ENCODE results near the gene GGCX.

GGCX gene

DNA sequence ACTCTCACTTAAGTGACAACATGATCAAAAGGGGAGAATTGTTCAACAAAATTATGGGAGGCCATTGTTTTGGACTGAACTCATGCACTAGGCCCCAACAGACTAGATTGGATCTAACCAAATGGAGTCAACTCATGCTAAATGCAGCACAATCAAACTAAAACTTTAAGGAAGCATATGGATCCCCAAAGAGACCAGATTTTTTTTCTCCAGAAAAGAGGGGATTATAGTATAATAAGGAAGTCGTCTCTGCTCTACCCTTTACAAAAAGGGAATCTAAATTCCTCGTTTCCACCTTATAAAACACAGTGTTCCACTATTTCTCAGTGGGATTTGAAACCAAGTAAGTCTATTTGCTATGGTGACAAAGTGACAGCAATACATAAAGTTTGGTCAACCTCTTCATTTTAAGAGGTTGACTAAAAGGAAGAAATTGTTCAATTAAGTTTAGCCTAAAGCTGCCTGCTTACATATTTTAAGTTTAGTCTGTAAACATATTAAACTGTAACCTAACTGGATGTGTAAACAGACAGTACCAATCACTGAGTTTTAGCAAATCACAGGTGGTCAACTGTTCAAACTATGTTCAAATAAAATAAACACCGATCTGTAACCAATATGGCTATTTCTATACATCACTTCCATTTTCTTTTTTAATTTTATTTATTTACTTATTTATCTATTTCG, 63.2 kb downstream of the GGCX start:
- CTCF ChIA-PET, result interaction anchor here (1.0 kb wide), 1 partner anchor 12 kb away, joined by 3 read pairs; no protein-coding TSS in a partner anchor
- no peaks in the 10 kb centered on the region for H3K36me3 ChIP-seq (ENCODE audit: control insufficient read depth in 4 of 4, insufficient read depth in 4 of 4, low read length in 3 of 4)
- no peak for DNase-seq
- H3K4me1 ChIP-seq (ENCODE audit: control extremely low read depth in 1 of 4, control insufficient read depth in 4 of 4, insufficient read depth in 4 of 4, low read length in 3 of 4), result peaks cover 0 to 41% (median 25%) of the 10 kb centered on the region in 4 experiments
- POLR2A ChIA-PET, result no interaction called here
- H3K27ac ChIP-seq (ENCODE audit: insufficient read depth in 1 of 2, low read depth in 1 of 2, low read length in 2 of 2, poor library complexity in 1 of 2, severe bottlenecking in 2 of 2), result no peak overlapping the region
- no peaks in the 10 kb centered on the region for H3K9me3 ChIP-seq (ENCODE audit: control extremely low read depth in 1 of 5, control insufficient read depth in 4 of 5, insufficient read depth in 2 of 5, low read depth in 1 of 5, low read length in 4 of 5)
- no CpG with 5 or more reads among the region's 4 CpGs for WGBS (ENCODE audit: insufficient coverage)
- H3K27me3 ChIP-seq (replicated peaks in 2 of 5; ENCODE audit: control insufficient read depth in 4 of 5, insufficient read depth in 5 of 5, low read length in 4 of 5), result no peaks in the 10 kb centered on the region
- H3K4me3 ChIP-seq (ENCODE audit: control insufficient read depth in 1 of 7, extremely low read depth in 1 of 7, insufficient read depth in 4 of 7, low read depth in 2 of 7, low read length in 6 of 7), result no peak overlapping the region

- H3K4me1 ChIP-seq (ENCODE audit: control extremely low read depth in 1 of 4, control insufficient read depth in 4 of 4, insufficient read depth in 4 of 4, low read length in 3 of 4), result peaks cover 0 to 25% (median 13%) of the 10 kb centered on the region in 4 experiments
- peaks cover 0 to under 1% (median 0%) of the 10 kb centered on the region in 5 experiments for H3K9me3 ChIP-seq (ENCODE audit: control extremely low read depth in 1 of 5, control insufficient read depth in 4 of 5, insufficient read depth in 2 of 5, low read depth in 1 of 5, low read length in 4 of 5)
- CTCF ChIA-PET, result interaction anchor here (1.0 to 1.9 kb wide), 4 partner anchors 11 to 112 kb away, joined by 3 to 6 read pairs (median 3); no protein-coding TSS in a partner anchor
- H3K27ac ChIP-seq (ENCODE audit: insufficient read depth in 1 of 2, low read depth in 1 of 2, low read length in 2 of 2, poor library complexity in 1 of 2, severe bottlenecking in 2 of 2), result no peak overlapping the region
- H3K27me3 ChIP-seq (replicated peaks in 2 of 5; ENCODE audit: control insufficient read depth in 4 of 5, insufficient read depth in 5 of 5, low read length in 4 of 5), result no peaks in the 10 kb centered on the region
- H3K36me3 ChIP-seq (ENCODE audit: control insufficient read depth in 4 of 4, insufficient read depth in 4 of 4, low read length in 3 of 4), result no peaks in the 10 kb centered on the region
- no peak for DNase-seq
- WGBS (ENCODE audit: insufficient coverage), result no CpG with 5 or more reads among the region's 1 CpG
- POLR2A ChIA-PET, result interaction anchor here (1.0 kb wide), 1 partner anchor 38 kb away, joined by 3 read pairs; no protein-coding TSS in a partner anchor
- no peak overlapping the region for H3K4me3 ChIP-seq (ENCODE audit: control insufficient read depth in 1 of 7, extremely low read depth in 1 of 7, insufficient read depth in 4 of 7, low read depth in 2 of 7, low read length in 6 of 7)
Observed at GRCh38 chr2:85496436-85496835, 64.9 kb downstream of the GGCX start.

All from common myeloid progenitor, CD34-positive (primary cell).